Fibroblast of lung (primary cell): ENCODE results near the gene LMOD3.

ENCODE experiments used
- CTCF ChIP-seq, 2 donors: IDR thresholded peaks in 1 of 2; conservative IDR thresholded peaks in 1 of 2; 1 replicate in 1 of 2; 2 replicates in 1 of 2; pipeline ENCODE4 v1.5.1; 2011 to 2012; ENCODE audit warnings: low read length in 2 of 2, control low read depth in 1 of 2, inconsistent platforms in 1 of 2, low read depth in 1 of 2, mild to moderate bottlenecking in 1 of 2
- EZH2 ChIP-seq: IDR thresholded peaks from 2 replicates; pipeline ENCODE4 v1.5.1; 2012; ENCODE audit warnings: low read length, control low read depth, mild to moderate bottlenecking; ENCODE audit errors: missing control alignments

- TF ChIP-seq EZH2 = no peak
- no peak for TF ChIP-seq CTCF (conservative IDR thresholded peaks at IDR 0.05 in 1 of 2, IDR thresholded peaks at IDR 0.05 in 1 of 2; ENCODE audit: low read depth in 1 of 2, low read length in 2 of 2)
Observed at GRCh38 chr3:69129531-69129930, 7.1 kb upstream of the LMOD3 start.
